IMR-90 (cell line): ENCODE data around the gene B3GALT4. TPM values are rescaled to one million over a fixed set of nuclear protein-coding genes. Genes with fewer than 3 reads are reported as not detected.

Experiments
- ATAC-seq: fragments of 200-7000 bp; cut with Tn5 transposase; 2 replicates; pipeline ENCODE4 v1.9.1; 2020; ENCODE audit warnings: low read depth, mild to moderate bottlenecking, moderate library complexity
- BruUV-seq: library from RNA; stranded (reverse); fragments of 400-500 nt; replicated peaks from 2 replicates; lab custom pipeline; 2021; lab: Mats Ljungman, UMichigan
- CTCF ChIA-PET: fragments of 300-600 bp; formaldehyde crosslinking; extraction: SDS; loops from one replicate; lab custom pipeline; 2021; ENCODE audit warnings: antibody characterized with exemption; lab: Yijun Ruan, JAX
- POLR2A ChIA-PET: fragments of 300-600 bp; sonication (Branson Sonifier 250); formaldehyde crosslinking; loops from one replicate; lab custom pipeline; 2022; ENCODE audit warnings: antibody characterized with exemption; ENCODE audit not compliant: unreplicated experiment; lab: Charles Lee
- DNase-seq: peaks from one replicate; pipeline ENCODE4 v3.0.0; 2013
- H2AFZ ChIP-seq: replicated peaks from 2 replicates; pipeline ENCODE3; 2013; ENCODE audit warnings: low read length, mild to moderate bottlenecking; ENCODE audit not compliant: poor library complexity
- H2AK5ac ChIP-seq: 2 replicates; pipeline ENCODE4 v1.6.1; 2013; ENCODE audit warnings: low read depth, low read length, inconsistent platforms
- H2AK9ac ChIP-seq: replicated peaks from 2 replicates; pipeline ENCODE3; 2013; ENCODE audit warnings: mild to moderate bottlenecking, low read depth, low read length, moderate library complexity; ENCODE audit not compliant: poor library complexity
- H2BK120ac ChIP-seq: 2 replicates; pipeline ENCODE4 v1.6.1; 2013; ENCODE audit warnings: low read depth, low read length, inconsistent platforms
- H2BK15ac ChIP-seq: 3 replicates; pipeline ENCODE4 v1.6.1; 2013; ENCODE audit warnings: low read depth, low read length, inconsistent platforms
- H2BK20ac ChIP-seq: 2 replicates; pipeline ENCODE4 v1.6.1; 2013; ENCODE audit warnings: low read depth, mild to moderate bottlenecking, inconsistent platforms, low read length, moderate library complexity
- H2BK5ac ChIP-seq: 2 replicates; pipeline ENCODE4 v1.6.1; 2013; ENCODE audit warnings: mild to moderate bottlenecking, low read depth, low read length, inconsistent platforms; ENCODE audit not compliant: poor library complexity, severe bottlenecking
- H3K14ac ChIP-seq: replicated peaks from 2 replicates; pipeline ENCODE4 v1.6.1; 2013; ENCODE audit warnings: low read depth, low read length, inconsistent platforms
- H3K18ac ChIP-seq: 2 replicates; pipeline ENCODE4 v1.6.1; 2013; ENCODE audit warnings: low read depth, low read length, control low read depth
- H3K23ac ChIP-seq: 2 replicates; pipeline ENCODE4 v1.6.1; 2013; ENCODE audit warnings: low read depth, low read length, inconsistent platforms
- H3K27ac ChIP-seq: 2 replicates; pipeline ENCODE4 v1.5.1; 2013; ENCODE audit warnings: mild to moderate bottlenecking, control low read depth, low read length; ENCODE audit not compliant: insufficient read depth
- H3K27me3 ChIP-seq: 2 replicates; pipeline ENCODE4 v1.6.1; 2013; ENCODE audit warnings: low read length; ENCODE audit not compliant: control insufficient read depth, insufficient read depth
- H3K36me3 ChIP-seq: 2 replicates; pipeline ENCODE4 v1.6.1; 2013; ENCODE audit warnings: low read length, mixed read lengths; ENCODE audit not compliant: control insufficient read depth, insufficient read depth
- H3K4ac ChIP-seq: 2 replicates; pipeline ENCODE4 v1.6.1; 2013; ENCODE audit warnings: low read depth, low read length, inconsistent platforms
- H3K4me1 ChIP-seq: 2 replicates; pipeline ENCODE4 v1.6.1; 2013; ENCODE audit warnings: low read length, mixed read lengths; ENCODE audit not compliant: control insufficient read depth, insufficient read depth
- H3K4me2 ChIP-seq: 2 replicates; pipeline ENCODE4 v1.6.1; 2013; ENCODE audit warnings: low read depth, mild to moderate bottlenecking, control low read depth, low read length, moderate library complexity
- H3K4me3 ChIP-seq: 2 replicates; pipeline ENCODE4 v1.5.1; 2013; ENCODE audit warnings: low read depth, mild to moderate bottlenecking, control low read depth, low read length, moderate library complexity; ENCODE audit not compliant: insufficient read depth
- H3K56ac ChIP-seq: 2 replicates; pipeline ENCODE4 v1.6.1; 2013; ENCODE audit warnings: low read length, inconsistent platforms; ENCODE audit not compliant: insufficient read depth; ENCODE audit errors: extremely low read depth
- H3K79me1 ChIP-seq, 2 experiments: 2 replicates each; pipeline ENCODE4 v1.6.1; 2013; ENCODE audit warnings: low read length in 2 of 2, inconsistent platforms in 1 of 2, low read depth in 1 of 2
- H3K9ac ChIP-seq: 2 replicates; pipeline ENCODE4 v1.6.1; 2013; ENCODE audit warnings: low read depth, low read length, control low read depth
- H3K9me1 ChIP-seq: 2 replicates; pipeline ENCODE4 v1.6.1; 2013; ENCODE audit warnings: low read length, inconsistent platforms; ENCODE audit not compliant: insufficient read depth
- H3K9me3 ChIP-seq: 2 replicates; pipeline ENCODE4 v1.6.1; 2013; ENCODE audit warnings: low read length; ENCODE audit not compliant: control insufficient read depth, insufficient read depth
- H4K20me1 ChIP-seq: 2 replicates; pipeline ENCODE4 v1.6.1; 2013; ENCODE audit warnings: low read length, inconsistent platforms; ENCODE audit not compliant: insufficient read depth
- H4K5ac ChIP-seq: 2 replicates; pipeline ENCODE4 v1.6.1; 2013; ENCODE audit warnings: mild to moderate bottlenecking, low read depth, low read length, control low read depth
- H4K8ac ChIP-seq, 2 experiments: 2 replicates each; pipeline ENCODE4 v1.6.1; 2013; ENCODE audit warnings: low read depth in 2 of 2, low read length in 2 of 2, control low read depth in 1 of 2, inconsistent platforms in 1 of 2
- H4K91ac ChIP-seq: 2 replicates; pipeline ENCODE4 v1.6.1; 2013; ENCODE audit warnings: low read depth, low read length, inconsistent platforms; ENCODE audit not compliant: insufficient read depth
- CHD1 ChIP-seq: IDR thresholded peaks from 2 replicates; pipeline ENCODE4 v1.6.1; 2012; ENCODE audit warnings: low read depth, low read length, improper control_type of control experiment
- CTCF ChIP-seq: conservative IDR thresholded peaks from 2 replicates; pipeline ENCODE4 v1.5.1; 2012; ENCODE audit warnings: mild to moderate bottlenecking, low read depth, low read length, improper control_type of control experiment
- WGBS, 2 experiments: methylation state at CpG; one replicate each; pipeline versions ENCODE4 v1.1.5 to v1.1.7; 2013; ENCODE audit warnings: missing lambda C conversion rate in 2 of 2; ENCODE audit not compliant: insufficient read length in 1 of 2; ENCODE audit errors: extremely low coverage in 2 of 2; 5-methylcytosine and 5-hydroxymethylcytosine counted together
- dilution Hi-C: fragments of 300-500 bp; cut with HindIII; formaldehyde crosslinking; loops from one replicate; pipeline ENCODE4 v1.14.3; 2018; ENCODE audit warnings: low sequenced_read_pairs; ENCODE audit not compliant: unreplicated experiment
- in situ Hi-C: fragments of 300-500 bp; cut with MboI; formaldehyde crosslinking; loops from 3 replicates; pipeline ENCODE4 v1.14.3; 2019; ENCODE audit warnings: low sequenced_read_pairs, inconsistent platforms, mixed read lengths
- intact Hi-C: fragments of 100-400 bp; cut with micrococcal nuclease; formaldehyde crosslinking; loops from 2 replicates; pipeline ENCODE4 v1.10.0; 2022
- polyA plus RNA-seq, 3 experiments: library from polyadenylated mRNA; depleted of rRNA; stranded (reverse); fragments of >200 nt; gene quantifications; 2 replicates each; pipeline ENCODE4 v1.2.3, GENCODE V29; 2012; ENCODE audit warnings: low replicate concordance in 1 of 3
- total RNA-seq: library from RNA; depleted of rRNA; stranded (reverse); fragments of >200 nt; gene quantifications from 2 replicates; pipeline ENCODE4 v1.2.3, GENCODE V29; 2012

B3GALT4 gene
- total and polyA plus RNA-seq, 2 of the 4 experiments (the other 2 are of a cell fraction): 0.70 to 0.72 TPM

DNA sequence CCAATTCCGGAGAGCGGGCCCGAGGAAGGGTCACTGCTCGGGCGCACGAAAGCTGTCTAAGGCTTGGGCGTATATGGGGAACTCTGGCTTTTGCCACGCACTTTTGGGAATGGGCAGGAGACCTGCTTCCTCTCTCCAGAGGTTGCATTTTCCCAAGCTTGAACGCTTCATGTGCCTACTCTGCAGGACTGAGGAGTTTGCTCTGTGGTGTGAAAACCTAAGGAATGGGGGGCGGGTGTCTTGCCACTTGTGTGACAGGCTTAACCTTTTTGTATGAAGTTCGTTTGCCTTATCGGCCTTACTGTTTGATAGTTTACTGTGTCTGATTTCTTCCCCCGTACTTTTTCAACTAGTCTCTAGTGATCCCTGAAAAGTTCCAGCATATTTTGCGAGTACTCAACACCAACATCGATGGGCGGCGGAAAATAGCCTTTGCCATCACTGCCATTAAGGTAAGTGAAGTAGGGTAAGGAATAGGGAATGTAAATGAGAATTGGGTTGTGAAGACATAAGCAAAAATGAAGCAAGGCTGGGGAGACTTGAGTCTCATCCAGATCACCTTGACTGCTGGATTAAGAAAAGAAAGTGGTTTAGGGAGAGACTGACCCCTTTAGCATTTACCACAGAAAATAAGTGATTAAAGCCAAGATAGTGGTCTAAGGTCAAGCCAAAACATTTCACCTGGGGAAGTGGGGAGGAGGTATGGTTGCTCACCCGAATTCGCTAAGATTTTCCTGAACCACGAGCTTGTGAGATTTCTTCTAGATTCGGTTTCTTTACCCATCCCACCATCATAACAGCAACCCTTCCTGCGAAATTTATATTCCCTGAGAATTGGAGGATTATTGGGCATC is 4.4 kb upstream of the B3GALT4 start:
- POLR2A ChIA-PET: interaction anchor here (1.0 to 1.2 kb wide), 2 partner anchors 22 to 64 kb away, joined by 6 to 7 read pairs; partner anchors contain the start of gene RING1
- peak; percentile 12 for ATAC-seq

More for the DNA sequence above, 4.4 kb upstream of the B3GALT4 start:
- Histone ChIP-seq H3K9me1 (peaks cover 9% of the 10 kb centered on the region), H3K9ac (peak overlapping the region; percentile 95), H3K27ac (peak overlapping the region; percentile 69), H3K79me1 (peaks cover 28 to 65% of the 10 kb centered on the region in 2 experiments), H3K23ac (peak overlapping the region; percentile 86), H3K36me3 (peaks cover 52% of the 10 kb centered on the region), H2AK9ac (peak overlapping the region; percentile 99), H4K91ac (peak overlapping the region; percentile 84), H4K5ac (peak overlapping the region; percentile 65), H2BK5ac (peak overlapping the region; percentile 77), H3K4ac (peak overlapping the region; percentile 86), H4K20me1 (peaks cover 55% of the 10 kb centered on the region), H4K8ac (peak overlapping the region; percentile 63 to 84), H3K4me3 (peak overlapping the region; percentile 71), H3K56ac (peak overlapping the region; percentile 88), H3K4me2 (peak overlapping the region; percentile 84), H3K27me3 (no peaks in the 10 kb centered on the region), H2BK20ac (no peak overlapping the region), H2AK5ac (peak overlapping the region; percentile 82), H2BK120ac (no peak overlapping the region), H3K18ac (0 out of 2 replicates have a peak overlapping the region, but pooled peaks have one; percentile 2), H3K4me1 (peaks cover 14% of the 10 kb centered on the region), H2BK15ac (no peak overlapping the region), H3K14ac (peak overlapping the region; percentile 95), H3K9me3 (no peaks in the 10 kb centered on the region), H2AFZ (peak overlapping the region; percentile 84)
- no peak for DNase-seq
- 0% methylated on average over 1 of the region's 22 CpGs; no CpG with 5 or more reads in 1 of the 2 experiments for WGBS, 2 experiments
- TSS peak; percentile 58 for BruUV-seq
- CTCF ChIA-PET: no interaction called here
- TF ChIP-seq CTCF (no peak), CHD1 (0 out of 2 replicates have a peak, but pooled peaks have one; percentile 28)
- in situ Hi-C loops: no loop called here
- dilution Hi-C loops: no loop called here
- intact Hi-C loops: no loop called here
